Upper lobe of left lung (tissue), 6 donors: ENCODE measurements around the gene KRT32. TPM values are rescaled to one million over a fixed set of nuclear protein-coding genes. Genes with fewer than 3 reads are reported as not detected.

ENCODE experiments used
- ATAC-seq, 2 donors: fragments of 200-7000 bp; cut with Tn5 transposase; one replicate each; pipeline ENCODE4 v1.9.1; 2022; ENCODE audit warnings: mild to moderate bottlenecking in 2 of 2, moderate library complexity in 2 of 2; ENCODE audit not compliant: low FRiP score in 2 of 2
- DNase-seq, 2 donors: peaks; one replicate each; pipeline ENCODE4 v3.0.0-alpha.2; 2019 to 2020
- H3K27ac ChIP-seq, 4 donors: fragments of 200-600 bp; sonication (generic); one replicate each; pipeline ENCODE4 v1.5.1; 2016 to 2019
- H3K27me3 ChIP-seq, 4 donors: fragments of 200-600 bp; sonication (generic); one replicate each; pipeline ENCODE4 v1.5.1; 2017 to 2019
- H3K36me3 ChIP-seq, 4 donors: fragments of 200-600 bp; sonication (generic); one replicate each; pipeline ENCODE4 v1.5.1; 2016 to 2019
- H3K4me1 ChIP-seq, 4 donors: fragments of 200-600 bp; sonication (generic); one replicate each; pipeline ENCODE4 v1.5.1; 2018 to 2019
- H3K4me3 ChIP-seq, 4 donors: fragments of 200-600 bp; sonication (generic); one replicate each; pipeline ENCODE4 v1.5.1; 2017 to 2019; ENCODE audit warnings: mild to moderate bottlenecking in 2 of 4, moderate library complexity in 1 of 4
- H3K9me3 ChIP-seq, 4 donors: fragments of 200-600 bp; sonication (generic); one replicate each; pipeline ENCODE4 v1.5.1; 2018 to 2019
- EP300 ChIP-seq, 4 donors: sonication (generic); formaldehyde crosslinking; IDR thresholded peaks; one replicate each; pipeline ENCODE4 v1.5.1; 2017; ENCODE audit warnings: antibody characterized with exemption in 4 of 4, control low read depth in 2 of 4
- POLR2A ChIP-seq, 4 donors: fragments of 450-650 bp; IDR thresholded peaks; one replicate each; pipeline ENCODE4 v1.5.1; 2016 to 2017; ENCODE audit warnings: antibody characterized with exemption in 4 of 4, mild to moderate bottlenecking in 2 of 4
- POLR2AphosphoS5 ChIP-seq, 2 donors: sonication (generic); formaldehyde crosslinking; IDR thresholded peaks; one replicate each; pipeline ENCODE4 v1.5.1; 2017; ENCODE audit warnings: antibody characterized with exemption in 2 of 2
- WGBS, 2 donors: methylation state at CpG; one replicate each; pipeline ENCODE4 v1.1.5; 2017 to 2018; 5-methylcytosine and 5-hydroxymethylcytosine counted together
- total RNA-seq, 6 donors: library from RNA; depleted of rRNA in 4 of 6; stranded (reverse); fragments of >200 nt in 4 of 6; gene quantifications; one replicate each; pipeline versions ENCODE4 v1.1.0 to v1.2.1, GENCODE V29; 2016 to 2021
- TF ChIP-seq, protein P1 (sequence below), 6 experiments: fragments of 450-650 bp in 4 of 6; fragments of 200-600 bp in 2 of 6; sonication (generic) in 2 of 6; IDR thresholded peaks; one replicate each; pipeline ENCODE4 v1.5.1; 2016 to 2019; ENCODE audit warnings: antibody characterized with exemption in 6 of 6
- donor health status: DM: no; HTN: no; CAD: no; lungs with moderate emphysema.
- donor health status: DM: no; HTN: yes; CAD: no; lungs with severe emphysema.

The KRT32 gene
- total RNA-seq, 6 donors from 2014 or later = not detected

GRCh38 chr17:41449008-41449407, 18.2 kb downstream of the KRT32 start:
- Histone ChIP-seq H3K27ac (no peak overlapping the region), H3K27me3 (no peaks in the 10 kb centered on the region), H3K4me3 (no peak overlapping the region), H3K4me1 (no peaks in the 10 kb centered on the region), H3K9me3 (no peaks in the 10 kb centered on the region), H3K36me3 (no peaks in the 10 kb centered on the region)
- TF ChIP-seq EP300 (IDR thresholded peaks at IDR 0.05) (no peak), POLR2AphosphoS5 (IDR thresholded peaks at IDR 0.05) (no peak), POLR2A (IDR thresholded peaks at IDR 0.05) (no peak)
- TF ChIP-seq, protein P1, sequence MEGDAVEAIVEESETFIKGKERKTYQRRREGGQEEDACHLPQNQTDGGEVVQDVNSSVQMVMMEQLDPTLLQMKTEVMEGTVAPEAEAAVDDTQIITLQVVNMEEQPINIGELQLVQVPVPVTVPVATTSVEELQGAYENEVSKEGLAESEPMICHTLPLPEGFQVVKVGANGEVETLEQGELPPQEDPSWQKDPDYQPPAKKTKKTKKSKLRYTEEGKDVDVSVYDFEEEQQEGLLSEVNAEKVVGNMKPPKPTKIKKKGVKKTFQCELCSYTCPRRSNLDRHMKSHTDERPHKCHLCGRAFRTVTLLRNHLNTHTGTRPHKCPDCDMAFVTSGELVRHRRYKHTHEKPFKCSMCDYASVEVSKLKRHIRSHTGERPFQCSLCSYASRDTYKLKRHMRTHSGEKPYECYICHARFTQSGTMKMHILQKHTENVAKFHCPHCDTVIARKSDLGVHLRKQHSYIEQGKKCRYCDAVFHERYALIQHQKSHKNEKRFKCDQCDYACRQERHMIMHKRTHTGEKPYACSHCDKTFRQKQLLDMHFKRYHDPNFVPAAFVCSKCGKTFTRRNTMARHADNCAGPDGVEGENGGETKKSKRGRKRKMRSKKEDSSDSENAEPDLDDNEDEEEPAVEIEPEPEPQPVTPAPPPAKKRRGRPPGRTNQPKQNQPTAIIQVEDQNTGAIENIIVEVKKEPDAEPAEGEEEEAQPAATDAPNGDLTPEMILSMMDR (IDR thresholded peaks at IDR 0.05) = no peak
- WGBS, 2 donors = 84 to 93% methylated on average over 3 to 4 of the region's 6 CpGs
- DNase-seq (no peak), ATAC-seq (no peak)

GRCh38 chr17:41448506-41448905, 18.7 kb downstream of the KRT32 start:
- H3K9me3 ChIP-seq = no peaks in the 10 kb centered on the region
- TF ChIP-seq POLR2A (IDR thresholded peaks at IDR 0.05) = no peak
- no peak for TF ChIP-seq POLR2AphosphoS5 (IDR thresholded peaks at IDR 0.05)
- TF ChIP-seq EP300 (IDR thresholded peaks at IDR 0.05) = no peak
- TF ChIP-seq, protein P1 (IDR thresholded peaks at IDR 0.05) = no peak
- no peak overlapping the region for H3K27ac ChIP-seq
- 61% methylated on average over 2 of the region's 2 CpGs; no CpG with 5 or more reads in 1 of the 2 donors for WGBS, 2 donors
- no peak for ATAC-seq
- H3K36me3 ChIP-seq = no peaks in the 10 kb centered on the region
- H3K4me1 ChIP-seq = no peaks in the 10 kb centered on the region
- no peak overlapping the region for H3K4me3 ChIP-seq
- no peak for DNase-seq
- H3K27me3 ChIP-seq = no peaks in the 10 kb centered on the region

DNA sequence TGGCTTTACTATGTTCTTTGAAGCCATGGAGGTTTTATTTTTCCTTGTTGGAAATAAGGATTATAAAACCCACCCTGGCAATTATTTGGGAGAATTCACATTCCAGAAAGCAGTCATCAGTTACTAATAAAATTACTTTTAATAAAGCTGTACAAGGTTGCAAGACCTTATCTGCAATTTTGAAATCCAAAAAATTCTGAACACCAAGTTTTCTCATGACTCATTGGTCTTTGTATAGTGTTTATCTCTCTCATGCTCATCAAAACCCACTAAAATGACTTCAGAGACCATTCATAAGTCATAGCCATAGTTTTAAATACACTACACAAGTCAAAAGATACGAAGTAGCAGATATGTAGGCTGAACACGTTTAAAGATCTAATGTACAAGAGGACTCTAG, 20.4 kb downstream of the KRT32 start:
- ATAC-seq = peak in 1 of 2 donors; percentile 46
- Histone ChIP-seq H3K4me1 (no peaks in the 10 kb centered on the region), H3K27ac (no peak overlapping the region), H3K27me3 (no peaks in the 10 kb centered on the region), H3K9me3 (no peaks in the 10 kb centered on the region), H3K36me3 (no peaks in the 10 kb centered on the region), H3K4me3 (no peak overlapping the region)
- TF ChIP-seq EP300 (IDR thresholded peaks at IDR 0.05) (no peak), POLR2A (IDR thresholded peaks at IDR 0.05) (no peak)
- DNase-seq = no peak
- WGBS, 2 donors = 40 to 45% methylated on average over 2 of the region's 2 CpGs

DNA sequence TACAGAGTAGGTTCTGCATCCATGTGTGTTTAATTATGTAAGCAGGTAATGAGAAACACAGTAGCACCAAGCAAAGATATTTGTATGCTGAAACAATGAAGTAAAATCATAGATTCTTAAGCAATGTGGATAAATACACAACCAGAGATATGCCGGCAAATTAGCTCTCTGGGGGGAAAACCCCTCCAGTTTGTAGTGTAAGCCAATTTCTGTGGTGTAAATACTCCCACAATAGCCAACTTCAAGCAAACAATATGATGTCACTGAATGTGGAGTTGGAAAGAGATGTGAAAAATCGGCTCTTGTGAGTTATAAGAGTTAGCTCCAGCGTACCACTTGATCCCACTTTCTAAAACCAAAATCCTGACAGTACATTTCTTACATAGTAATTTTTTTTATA, 22.5 kb downstream of the KRT32 start:
- Histone ChIP-seq H3K27ac (no peak overlapping the region), H3K36me3 (no peaks in the 10 kb centered on the region), H3K4me1 (no peaks in the 10 kb centered on the region), H3K27me3 (no peaks in the 10 kb centered on the region), H3K9me3 (no peaks in the 10 kb centered on the region), H3K4me3 (no peak overlapping the region)
- TF ChIP-seq, protein P1 (IDR thresholded peaks at IDR 0.05) = no peak
- TF ChIP-seq EP300 (IDR thresholded peaks at IDR 0.05) (no peak), POLR2AphosphoS5 (IDR thresholded peaks at IDR 0.05) (no peak), POLR2A (IDR thresholded peaks at IDR 0.05) (no peak)
- WGBS, 2 donors = 57 to 60% methylated on average over 3 of the region's 3 CpGs
- DNase-seq (no peak), ATAC-seq (no peak)

GRCh38 chr17:41444186-41444585, 23.0 kb downstream of the KRT32 start:
- no peaks in the 10 kb centered on the region for H3K27me3 ChIP-seq
- no peak for DNase-seq
- no peak overlapping the region for H3K4me3 ChIP-seq
- WGBS, 2 donors = 59 to 60% methylated on average over 1 of the region's 1 CpG
- TF ChIP-seq EP300 (IDR thresholded peaks at IDR 0.05) (no peak), POLR2A (IDR thresholded peaks at IDR 0.05) (no peak), POLR2AphosphoS5 (IDR thresholded peaks at IDR 0.05) (no peak)
- TF ChIP-seq, protein P1 (IDR thresholded peaks at IDR 0.05) = no peak
- no peaks in the 10 kb centered on the region for H3K9me3 ChIP-seq
- no peaks in the 10 kb centered on the region for H3K36me3 ChIP-seq
- no peaks in the 10 kb centered on the region for H3K4me1 ChIP-seq
- no peak overlapping the region for H3K27ac ChIP-seq
- ATAC-seq = no peak
